HG02943 (cell line): ENCODE measurements around the gene TMEM218.

Experiments
- ATAC-seq: cut with Tn5 transposase; IDR thresholded peaks from one replicate; pipeline ENCODE4 v1.9.1; 2021; ENCODE audit warnings: mild to moderate bottlenecking, low read depth, moderate library complexity; ENCODE audit not compliant: unreplicated experiment

Gene TMEM218

DNA sequence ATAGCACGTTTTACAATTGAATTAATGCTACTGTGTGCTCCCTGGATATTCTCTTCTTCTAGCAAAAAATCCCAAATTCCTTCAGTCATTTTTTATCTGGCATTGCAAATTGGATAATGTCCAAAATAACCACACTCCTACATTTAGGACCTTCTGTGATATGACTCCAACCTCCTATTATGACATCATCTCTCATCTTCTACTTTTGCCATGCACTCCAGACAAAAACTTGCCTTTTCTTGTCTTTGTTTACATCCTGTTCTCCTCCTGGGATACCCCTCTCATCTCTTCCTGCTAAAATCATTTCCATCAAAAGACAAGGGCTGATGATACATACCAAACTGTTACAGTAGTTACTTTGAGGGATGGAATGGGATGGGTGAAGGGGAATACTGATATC, 20.6 kb upstream of the TMEM218 start:
- no peak for ATAC-seq

- no peak for ATAC-seq
Measured at GRCh38 chr11:125129316-125129993, 18.0 kb upstream of the TMEM218 start.

DNA sequence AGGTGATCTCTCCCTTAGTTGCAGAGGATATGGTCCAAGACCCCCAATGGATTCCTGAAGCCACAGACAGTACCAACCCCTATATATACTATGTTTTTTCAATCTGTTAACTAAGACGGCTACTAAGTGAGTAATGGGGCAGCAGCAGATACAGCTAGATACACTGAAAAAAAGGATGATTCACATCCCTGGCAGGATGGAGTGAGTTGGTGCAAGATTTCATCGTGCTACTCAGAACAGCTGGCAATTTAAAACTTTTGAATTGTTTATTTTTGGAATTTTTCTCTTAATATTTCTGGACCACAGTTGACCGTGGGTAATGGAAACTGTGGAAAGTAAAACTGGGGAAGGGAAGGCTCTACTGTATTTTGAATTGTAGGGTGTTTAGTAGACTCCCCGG, 17.0 kb upstream of the TMEM218 start:
- ATAC-seq, result no peak

DNA sequence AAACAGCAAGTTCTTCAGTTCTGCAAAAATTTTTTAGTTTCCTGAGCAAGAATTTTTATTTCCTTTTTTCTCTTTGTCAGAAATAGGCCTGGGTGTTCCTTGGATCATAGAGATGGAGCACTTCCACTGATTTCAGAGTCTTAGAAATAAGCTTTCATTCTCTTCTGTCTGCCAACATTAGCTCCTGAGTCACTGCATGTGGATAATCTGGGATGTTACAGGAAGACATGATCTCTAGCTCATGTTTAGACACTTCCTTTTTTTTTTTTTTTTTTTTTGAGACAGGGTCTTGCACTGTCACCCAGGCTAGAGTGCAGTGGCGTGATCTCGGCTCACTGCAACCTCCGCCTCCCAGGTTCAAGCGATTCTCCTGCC, 13.2 kb upstream of the TMEM218 start:
- ATAC-seq, result no peak

- ATAC-seq, result peak; percentile 67
Measured at GRCh38 chr11:125123947-125124617, 12.7 kb upstream of the TMEM218 start.

DNA sequence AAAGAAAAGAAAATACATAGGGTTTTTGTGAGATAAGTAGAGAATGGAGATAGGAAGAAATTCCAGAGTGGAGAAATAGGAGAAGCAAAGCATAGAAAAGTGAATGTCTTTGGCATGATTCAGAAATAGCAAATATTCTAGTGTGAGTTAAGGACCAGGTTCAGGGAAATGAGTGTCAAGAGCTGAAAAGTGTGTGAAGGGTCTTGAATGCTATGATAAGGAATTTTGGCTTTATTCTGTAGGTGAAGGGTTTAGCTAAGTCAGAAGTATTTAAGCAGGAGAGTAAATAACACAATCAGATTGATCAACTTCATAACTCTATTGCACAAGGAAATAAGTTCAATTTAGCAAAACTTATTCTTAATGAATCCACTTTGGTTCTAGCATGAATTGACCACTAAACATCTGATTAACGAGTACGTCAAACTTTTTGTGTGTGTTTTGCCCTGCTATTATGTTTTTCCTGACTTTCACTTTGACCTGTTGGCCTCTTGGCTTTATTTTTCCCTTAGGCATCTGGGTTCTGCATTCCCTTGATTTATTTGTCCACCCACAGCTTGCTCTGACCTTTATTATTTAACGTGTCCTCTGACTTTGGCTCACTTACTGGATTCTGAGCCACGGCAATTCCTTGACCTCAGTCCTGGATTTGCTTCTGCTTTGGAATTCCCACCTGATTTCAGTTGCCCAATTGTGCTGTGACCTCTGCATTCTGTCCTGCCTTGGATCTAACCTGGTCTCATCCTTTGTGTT, 11.9 kb upstream of the TMEM218 start:
- no peak for ATAC-seq

GRCh38 chr11:125117429-125117828, 6.0 kb upstream of the TMEM218 start:
- ATAC-seq, result no peak

DNA sequence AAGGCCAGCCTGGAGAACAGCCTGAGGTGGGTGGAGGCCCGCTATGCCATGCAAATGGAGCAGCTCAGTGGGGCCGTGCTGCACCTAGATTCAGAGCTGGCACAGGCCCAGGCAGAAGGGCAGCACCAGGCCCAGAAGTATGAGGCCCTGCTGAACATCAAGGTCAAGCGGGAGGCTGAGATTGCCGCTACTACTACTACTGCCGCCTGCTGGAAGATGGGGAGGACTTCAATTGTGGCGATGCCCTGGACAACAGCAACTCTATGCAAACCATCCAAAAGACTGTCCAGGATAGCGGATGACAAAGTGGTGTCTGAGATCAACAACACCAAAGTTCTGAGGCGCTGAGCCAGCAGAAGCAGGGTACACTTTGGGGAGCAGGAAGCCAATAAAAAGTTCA, 3.1 kb upstream of the TMEM218 start:
- no peak for ATAC-seq

GRCh38 chr11:125112208-125112604, 780 bp upstream of the TMEM218 start:
- no peak for ATAC-seq

DNA sequence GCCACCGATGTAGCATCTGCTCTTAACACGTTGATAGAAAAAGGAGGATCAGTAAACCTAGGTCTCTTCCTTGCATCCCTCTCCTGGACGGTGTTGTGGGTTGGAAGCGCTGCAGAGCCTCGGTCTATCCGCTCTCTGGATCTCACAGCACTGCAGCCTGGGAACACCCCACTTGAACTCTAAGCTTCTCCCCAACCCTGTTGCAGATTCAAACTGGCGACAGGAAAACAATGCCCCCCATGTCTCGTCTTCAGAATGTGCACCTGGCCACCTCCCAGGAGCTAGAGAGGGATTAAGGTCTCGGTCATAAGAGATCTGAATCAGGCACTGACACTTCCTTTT, 454 bp downstream of the TMEM218 start:
- no peak for ATAC-seq

- ATAC-seq, result no peak
Measured at GRCh38 chr11:125110506-125110905, 920 bp downstream of the TMEM218 start.

GRCh38 chr11:125108469-125108868, 3.0 kb downstream of the TMEM218 start:
- ATAC-seq, result no peak

- ATAC-seq, result no peak
Measured at GRCh38 chr11:125105926-125106325, 5.5 kb downstream of the TMEM218 start.

- no peak for ATAC-seq
Measured at GRCh38 chr11:125102510-125102909, 8.9 kb downstream of the TMEM218 start.

DNA sequence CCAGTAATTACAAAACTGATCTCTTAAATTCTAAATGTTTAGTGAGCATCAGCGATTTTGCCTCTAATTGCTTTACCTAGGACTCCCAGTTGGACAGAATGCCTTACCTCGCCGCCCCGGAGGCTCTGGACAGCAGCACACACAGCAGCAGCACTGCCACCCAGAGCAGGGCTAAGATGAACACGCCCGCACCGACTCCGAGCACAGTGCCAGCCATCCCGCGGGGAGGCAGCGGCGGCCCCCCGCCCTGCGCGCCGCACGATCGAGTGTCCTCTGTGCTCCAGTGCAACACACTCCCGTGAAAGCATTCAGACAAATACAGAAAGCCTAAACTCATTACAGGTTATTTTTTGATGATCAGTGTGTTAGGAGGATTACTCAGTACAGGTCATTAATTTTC, 9.4 kb downstream of the TMEM218 start:
- ATAC-seq, result no peak

DNA sequence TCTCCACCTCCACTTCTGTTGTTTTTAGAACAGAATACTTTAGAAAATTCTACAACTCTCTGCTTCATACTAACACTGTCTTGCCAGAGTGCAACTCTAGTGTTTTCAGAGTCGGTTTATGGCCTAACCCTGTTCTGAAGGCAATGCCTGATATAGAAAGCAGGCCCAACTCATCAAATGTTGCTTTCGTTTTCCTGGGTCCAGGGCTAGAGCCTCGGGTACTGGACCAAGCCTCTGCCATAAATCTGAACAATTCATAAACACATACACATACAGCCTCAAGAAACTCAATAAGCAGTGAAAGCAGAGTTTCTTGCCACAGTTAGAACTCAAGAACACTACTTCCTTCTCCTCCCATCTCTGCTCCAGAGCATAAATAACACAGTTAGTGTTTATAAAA, 9.8 kb downstream of the TMEM218 start:
- no peak for ATAC-seq

- no peak for ATAC-seq
Measured at GRCh38 chr11:125100136-125100535, 11.3 kb downstream of the TMEM218 start.

- ATAC-seq, result no peak
Measured at GRCh38 chr11:125094731-125095130, 16.7 kb downstream of the TMEM218 start.

DNA sequence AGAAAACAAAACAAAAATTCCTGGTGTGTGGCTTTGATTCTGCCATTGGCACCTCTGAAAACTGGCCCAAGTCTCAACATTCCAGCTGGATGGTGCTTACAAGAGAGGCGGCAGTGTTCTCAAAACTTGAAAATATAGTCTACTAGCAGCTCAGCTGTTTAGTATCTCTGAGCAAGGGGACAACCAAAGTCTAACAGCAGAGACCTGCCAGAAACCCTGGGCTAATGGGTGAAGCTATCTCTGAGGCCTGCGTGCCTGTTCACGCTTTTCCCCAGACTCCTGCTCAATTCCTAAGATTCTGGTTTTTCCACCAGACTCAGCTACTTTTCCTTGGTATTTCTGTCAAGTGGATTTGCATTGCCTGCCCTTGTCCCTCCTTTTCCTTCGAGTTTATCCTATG, 17.9 kb downstream of the TMEM218 start:
- no peak for ATAC-seq

GRCh38 chr11:125092669-125093068, 18.8 kb downstream of the TMEM218 start:
- ATAC-seq, result no peak

- no peak for ATAC-seq
Measured at GRCh38 chr11:125091877-125092664, 19.4 kb downstream of the TMEM218 start.
